Left lung (tissue), 10 donors: Measurements from ENCODE around the gene PTPRCAP. TPM values are rescaled to one million over a fixed set of nuclear protein-coding genes. Genes with fewer than 3 reads are reported as not detected.
"Not testable (repeated sequence)": the region's sequence is repeated elsewhere in the genome, so short reads cannot be mapped to it uniquely, and the experiment has no call there.

Experiments
- ATAC-seq: fragments of 200-7000 bp; cut with Tn5 transposase; one replicate; pipeline ENCODE4 v1.9.1; 2020; ENCODE audit warnings: moderate library complexity
- DNase-seq, 4 donors: peaks; one replicate each; pipeline ENCODE4 v3.0.0-alpha.2; 2013 to 2020
- H3K27ac ChIP-seq, 2 donors: fragments of 200-600 bp; sonication (generic) in 1 of 2; one replicate each; pipeline versions ENCODE4 v1.5.0 to v1.8.0; 2020 to 2021
- H3K27me3 ChIP-seq, 2 donors: fragments of 200-600 bp; sonication (generic) in 1 of 2; one replicate each; pipeline versions ENCODE4 v1.5.0 to v1.8.0; 2020 to 2021
- H3K36me3 ChIP-seq, 2 donors: fragments of 200-600 bp; sonication (generic) in 1 of 2; one replicate each; pipeline versions ENCODE4 v1.5.0 to v1.8.0; 2020 to 2021
- H3K4me1 ChIP-seq, 2 donors: fragments of 200-600 bp; one replicate each; pipeline ENCODE4 v1.8.0; 2021
- H3K4me3 ChIP-seq, 2 donors: fragments of 200-600 bp; sonication (generic) in 1 of 2; one replicate each; pipeline versions ENCODE4 v1.5.0 to v1.8.0; 2020 to 2021; ENCODE audit warnings: mild to moderate bottlenecking in 1 of 2
- H3K9me3 ChIP-seq, 2 donors: fragments of 200-600 bp; sonication (generic) in 1 of 2; one replicate each; pipeline versions ENCODE4 v1.5.0 to v1.8.0; 2020 to 2021
- intact Hi-C, 2 donors: fragments of 100-400 bp; cut with DNase I; formaldehyde crosslinking; loops; one replicate each; pipeline versions ENCODE4 v1.11.2 to v1.14.2; 2022
- polyA plus RNA-seq, 6 donors: library from polyadenylated mRNA; unstranded; fragments of 120-200 nt; gene quantifications; one replicate each; pipeline ENCODE4 v1.2.1, GENCODE V29; 2013; ENCODE audit not compliant: insufficient read length in 6 of 6
- total RNA-seq, 2 donors: library from RNA; stranded (reverse); fragmentation: NEBNext Ultra II Directional; extraction: Animal tissue kit (Norgen Biotek cat#: 25700); gene quantifications; one replicate each; pipeline ENCODE4 v1.2.1, GENCODE V29; 2021
- TF ChIP-seq, protein P1 (sequence below), 2 donors: fragments of 200-600 bp; sonication (generic) in 1 of 2; IDR thresholded peaks; one replicate each; pipeline versions ENCODE4 v1.5.0 to v1.8.0; 2021; ENCODE audit warnings: antibody characterized with exemption in 2 of 2
- donor health status: DM: no; HTN: yes; CAD: no.
- donor health status: DM: no; HTN: no; CAD: no.

The PTPRCAP gene
- total and polyA plus RNA-seq, 8 donors, result 1.6 to 12.5 (median 2.7) TPM

DNA sequence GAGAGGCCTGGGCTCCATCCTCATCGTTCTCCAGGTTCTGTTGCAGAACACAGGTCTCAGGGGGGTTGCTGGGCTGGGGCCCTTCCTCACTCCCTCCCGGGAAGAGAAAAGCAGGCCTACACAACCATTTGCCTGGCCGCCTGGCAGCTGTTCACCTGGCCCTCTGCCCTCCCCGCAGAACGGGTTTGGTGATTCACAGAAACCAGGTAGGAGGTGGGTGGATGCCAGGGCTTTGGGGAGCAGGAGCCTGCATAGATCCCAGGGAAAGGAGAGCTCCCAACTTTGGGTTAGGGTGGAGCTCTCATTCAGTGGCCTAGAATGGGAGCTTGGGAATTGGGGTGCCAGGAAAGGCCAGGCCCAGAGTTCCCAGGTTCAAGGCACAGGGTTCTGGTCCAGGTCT lies 30.6 kb upstream of the PTPRCAP start:
- peaks cover 13 to 50% of the 10 kb centered on the region in 2 donors for H3K4me1 ChIP-seq
- H3K36me3 ChIP-seq, result no peaks in the 10 kb centered on the region
- peak overlapping the region; percentile 94 to 96 for H3K4me3 ChIP-seq
- peak in 3 of 4 donors; percentile 47 to 85 (median 83) for DNase-seq
- intact Hi-C loops, result no loop called here
- TF ChIP-seq, protein P1, sequence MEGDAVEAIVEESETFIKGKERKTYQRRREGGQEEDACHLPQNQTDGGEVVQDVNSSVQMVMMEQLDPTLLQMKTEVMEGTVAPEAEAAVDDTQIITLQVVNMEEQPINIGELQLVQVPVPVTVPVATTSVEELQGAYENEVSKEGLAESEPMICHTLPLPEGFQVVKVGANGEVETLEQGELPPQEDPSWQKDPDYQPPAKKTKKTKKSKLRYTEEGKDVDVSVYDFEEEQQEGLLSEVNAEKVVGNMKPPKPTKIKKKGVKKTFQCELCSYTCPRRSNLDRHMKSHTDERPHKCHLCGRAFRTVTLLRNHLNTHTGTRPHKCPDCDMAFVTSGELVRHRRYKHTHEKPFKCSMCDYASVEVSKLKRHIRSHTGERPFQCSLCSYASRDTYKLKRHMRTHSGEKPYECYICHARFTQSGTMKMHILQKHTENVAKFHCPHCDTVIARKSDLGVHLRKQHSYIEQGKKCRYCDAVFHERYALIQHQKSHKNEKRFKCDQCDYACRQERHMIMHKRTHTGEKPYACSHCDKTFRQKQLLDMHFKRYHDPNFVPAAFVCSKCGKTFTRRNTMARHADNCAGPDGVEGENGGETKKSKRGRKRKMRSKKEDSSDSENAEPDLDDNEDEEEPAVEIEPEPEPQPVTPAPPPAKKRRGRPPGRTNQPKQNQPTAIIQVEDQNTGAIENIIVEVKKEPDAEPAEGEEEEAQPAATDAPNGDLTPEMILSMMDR (IDR thresholded peaks at IDR 0.05), result no peak
- no peaks in the 10 kb centered on the region for H3K9me3 ChIP-seq
- peak; percentile 33 for ATAC-seq
- no peaks in the 10 kb centered on the region for H3K27me3 ChIP-seq
- peak overlapping the region; percentile 74 to 88 for H3K27ac ChIP-seq

DNA sequence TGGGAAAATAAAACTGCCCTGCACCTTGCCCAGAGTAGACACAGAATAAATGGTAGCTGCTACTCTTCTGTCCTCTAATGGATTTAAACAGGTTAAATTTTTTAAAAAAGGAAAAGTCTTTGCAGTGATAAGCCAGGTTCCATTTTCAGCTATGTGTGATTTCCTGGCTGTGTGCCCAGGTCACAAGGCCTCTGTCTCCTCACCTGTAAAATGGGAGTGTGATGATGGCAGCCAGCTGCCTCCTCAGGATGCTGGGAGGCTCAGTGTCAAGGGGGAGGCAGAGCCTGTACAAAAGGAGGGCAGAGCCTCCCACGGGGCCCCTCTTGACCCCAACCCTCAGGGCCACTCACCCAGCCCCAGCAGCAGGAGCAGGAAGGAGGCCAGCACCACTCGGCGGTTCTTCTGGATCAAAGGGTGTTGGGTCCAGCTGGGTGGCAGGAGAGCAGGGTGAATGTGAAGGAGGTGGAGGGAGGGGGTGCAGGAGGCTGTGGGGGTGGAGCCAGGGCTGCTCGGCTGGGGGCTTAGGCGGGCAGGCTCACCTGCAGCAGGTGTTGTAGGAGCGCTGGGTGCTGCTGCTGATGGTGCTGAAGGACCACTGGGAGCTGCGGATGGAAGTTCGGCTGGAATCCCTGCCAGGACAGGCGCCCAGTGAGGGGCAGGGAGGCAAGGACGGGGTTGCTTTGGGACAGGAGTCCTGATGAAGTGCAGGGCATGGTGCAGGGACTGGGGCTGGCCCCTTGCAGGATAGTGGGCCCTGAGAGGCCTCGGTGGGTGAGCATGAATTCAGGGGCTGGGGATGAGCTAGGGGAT lies 29.7 kb upstream of the PTPRCAP start:
- TF ChIP-seq, protein P1 (IDR thresholded peaks at IDR 0.05), result no peak
- Histone ChIP-seq H3K4me3 (peak overlapping the region in 1 of 2 donors; percentile 96), H3K27me3 (no peaks in the 10 kb centered on the region), H3K36me3 (no peaks in the 10 kb centered on the region), H3K9me3 (no peaks in the 10 kb centered on the region), H3K27ac (peak overlapping the region in 1 of 2 donors; percentile 88), H3K4me1 (peaks cover 13 to 50% of the 10 kb centered on the region in 2 donors)
- no peak for DNase-seq
- no peak for ATAC-seq
- intact Hi-C loops, result no loop called here

DNA sequence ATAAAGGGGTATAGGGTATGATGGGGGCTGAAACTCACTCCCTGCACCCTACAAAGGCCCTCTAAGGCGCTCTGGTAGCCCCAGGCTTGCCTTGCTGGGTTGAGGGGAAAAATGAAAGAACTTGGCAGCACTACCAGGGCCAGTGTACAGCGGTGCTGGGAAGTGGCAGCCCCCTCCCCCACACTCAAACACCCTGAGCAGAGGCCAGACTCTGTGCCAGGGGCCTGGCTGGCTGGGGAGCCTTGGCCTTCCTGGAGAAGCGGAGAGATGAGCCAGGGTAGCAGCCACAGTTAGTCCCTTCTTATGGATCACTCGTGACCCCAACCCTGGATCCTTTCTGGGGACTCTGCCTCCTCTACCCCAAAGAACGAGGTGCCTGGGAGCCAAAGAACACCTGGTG lies 28.9 kb upstream of the PTPRCAP start:
- no peak for ATAC-seq
- Histone ChIP-seq H3K9me3 (no peaks in the 10 kb centered on the region), H3K36me3 (no peaks in the 10 kb centered on the region), H3K4me1 (peaks cover 13 to 50% of the 10 kb centered on the region in 2 donors), H3K27me3 (no peaks in the 10 kb centered on the region), H3K4me3 (no peak overlapping the region), H3K27ac (peak overlapping the region in 1 of 2 donors; percentile 88)
- intact Hi-C loops, result no loop called here
- TF ChIP-seq, protein P1 (IDR thresholded peaks at IDR 0.05), result no peak
- no peak for DNase-seq

DNA sequence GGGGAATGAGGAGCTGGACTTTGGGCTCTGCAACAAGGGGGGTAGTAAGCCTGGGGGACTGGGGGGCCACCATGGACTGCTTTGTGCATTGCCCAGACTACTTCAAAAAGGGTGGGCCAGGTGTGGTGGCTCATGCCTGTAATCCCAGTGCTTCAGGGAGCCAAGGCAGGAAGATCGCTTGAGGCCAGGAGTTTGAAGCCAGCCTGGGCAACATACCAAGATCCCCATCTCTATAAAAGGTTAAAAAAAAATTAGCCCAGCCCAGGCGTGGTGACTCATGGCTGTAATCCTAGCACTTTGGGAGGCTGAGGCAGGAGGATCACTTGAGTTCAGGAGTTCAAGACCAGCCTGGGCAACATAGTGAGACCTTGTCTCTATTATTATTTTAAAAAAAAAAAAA lies 28.0 kb upstream of the PTPRCAP start:
- peak overlapping the region in 1 of 2 donors; percentile 84 for H3K27ac ChIP-seq

DNA sequence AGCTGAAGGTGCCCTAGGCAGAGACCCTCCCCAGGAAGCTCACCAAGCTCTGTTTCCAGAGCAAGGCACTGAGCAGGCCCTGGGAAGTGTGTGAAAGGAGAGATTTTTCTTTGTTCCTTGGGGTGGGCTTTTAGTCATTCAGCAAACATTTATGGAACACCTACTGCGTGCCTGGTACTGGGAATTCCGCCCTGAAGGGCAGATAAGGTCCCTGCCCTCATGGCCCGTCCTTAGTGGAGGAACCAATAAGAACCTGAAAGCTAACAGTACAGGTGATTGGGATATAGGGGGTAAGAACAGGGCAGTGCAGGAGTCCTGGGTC lies 27.7 kb upstream of the PTPRCAP start:
- no peak for DNase-seq
- Histone ChIP-seq H3K27ac (peak overlapping the region; percentile 84 to 87), H3K9me3 (no peaks in the 10 kb centered on the region), H3K4me3 (peak overlapping the region; percentile 46 to 66), H3K4me1 (peaks cover 13 to 50% of the 10 kb centered on the region in 2 donors), H3K27me3 (no peaks in the 10 kb centered on the region), H3K36me3 (no peaks in the 10 kb centered on the region)
- intact Hi-C loops, result no loop called here
- TF ChIP-seq, protein P1 (IDR thresholded peaks at IDR 0.05), result no peak
- no peak for ATAC-seq

More for the DNA sequence above, 28.0 kb upstream of the PTPRCAP start:
- H3K27me3 ChIP-seq, H3K9me3 ChIP-seq, H3K36me3 ChIP-seq, DNase-seq, intact Hi-C loops, ATAC-seq: not testable (repeated sequence)
- H3K4me1 ChIP-seq, result peaks cover 13 to 50% of the 10 kb centered on the region in 2 donors
- H3K4me3 ChIP-seq, result peak overlapping the region; percentile 46 to 66
